Suppressor macrophage treated with lipopolysaccharide for 1 hour (primary cell): ENCODE data around the gene LUZP1.

ENCODE experiments used
- DNase-seq, 3 donors: peaks; one replicate each; pipeline ENCODE4 v3.0.0-alpha.2; 2020 to 2022

LUZP1 gene

DNA sequence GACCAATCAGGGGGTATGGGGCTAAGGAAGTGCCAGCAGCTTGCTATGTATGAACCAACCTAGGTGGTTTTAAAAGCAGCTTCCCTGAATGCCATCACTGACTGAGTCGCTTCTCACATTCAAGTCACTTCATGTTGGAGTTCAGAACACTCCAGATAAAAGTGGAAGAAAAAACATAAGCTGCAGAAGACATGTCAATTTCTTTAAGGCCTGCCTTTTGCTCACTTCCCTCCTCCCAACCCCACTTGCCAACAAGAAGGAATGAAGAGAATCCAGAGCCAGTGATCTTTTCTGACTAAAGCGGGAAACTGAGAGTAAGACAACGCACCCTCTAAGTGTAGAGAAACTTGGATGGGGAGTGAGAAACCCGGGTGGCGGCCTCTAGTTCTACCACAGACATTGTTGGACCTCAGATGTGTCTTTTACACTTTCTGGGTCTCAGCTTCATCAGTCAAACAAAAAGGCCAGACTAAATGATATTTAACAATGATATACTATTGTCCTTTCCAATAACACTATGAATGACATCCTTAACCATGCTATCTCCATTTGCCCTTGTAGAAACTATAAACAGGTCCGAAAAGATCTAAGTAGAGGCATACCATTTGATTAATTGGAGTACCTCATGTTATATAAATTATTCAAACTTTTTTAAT is 54.1 kb downstream of the LUZP1 start:
- peak in 2 of 3 donors; percentile 14 to 26 for DNase-seq

DNA sequence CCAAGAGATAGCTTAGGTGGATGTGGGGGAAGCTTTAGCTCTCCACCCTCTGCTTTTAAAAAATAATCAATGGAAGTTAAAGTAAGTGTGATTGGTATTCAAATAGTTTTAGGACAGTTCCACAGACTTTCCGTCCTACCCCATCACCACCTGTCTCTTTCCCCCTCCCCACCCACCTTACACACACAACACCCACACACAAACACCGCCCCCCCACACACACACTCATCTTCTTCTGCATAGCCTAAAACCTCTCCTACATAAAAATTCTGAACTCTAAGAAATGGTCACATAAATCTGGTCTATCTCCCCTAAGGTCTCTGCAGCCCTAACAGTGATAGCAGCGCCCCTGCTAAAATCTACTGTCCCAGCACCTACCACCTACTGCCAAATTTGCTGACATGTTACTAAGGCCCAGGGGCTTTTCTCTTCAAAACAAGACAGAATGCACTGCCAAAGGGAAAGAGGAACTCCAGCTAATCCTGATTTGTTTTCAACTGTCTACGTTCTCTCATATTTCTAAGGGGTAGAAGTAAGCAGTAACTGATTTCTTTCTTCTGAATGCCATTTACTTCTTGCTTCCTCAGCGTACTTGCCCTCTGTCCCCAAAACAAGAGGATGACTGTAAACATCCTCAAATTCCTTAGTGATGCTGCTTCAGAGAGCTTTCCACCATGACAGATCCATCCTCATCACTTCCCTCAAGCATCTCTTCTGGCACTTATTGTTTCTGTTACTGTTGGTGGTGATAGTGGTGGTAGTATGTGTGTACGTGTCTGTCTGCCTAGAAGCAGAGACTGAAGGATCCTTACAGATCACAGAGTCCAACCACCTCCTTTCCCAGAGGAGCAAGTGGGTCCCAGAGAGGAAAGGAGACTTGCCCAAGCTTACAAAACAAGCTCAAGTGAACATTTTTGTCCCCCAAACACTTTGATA is 56.8 kb downstream of the LUZP1 start:
- DNase-seq = peak; percentile 19 to 41 (median 22)

DNA sequence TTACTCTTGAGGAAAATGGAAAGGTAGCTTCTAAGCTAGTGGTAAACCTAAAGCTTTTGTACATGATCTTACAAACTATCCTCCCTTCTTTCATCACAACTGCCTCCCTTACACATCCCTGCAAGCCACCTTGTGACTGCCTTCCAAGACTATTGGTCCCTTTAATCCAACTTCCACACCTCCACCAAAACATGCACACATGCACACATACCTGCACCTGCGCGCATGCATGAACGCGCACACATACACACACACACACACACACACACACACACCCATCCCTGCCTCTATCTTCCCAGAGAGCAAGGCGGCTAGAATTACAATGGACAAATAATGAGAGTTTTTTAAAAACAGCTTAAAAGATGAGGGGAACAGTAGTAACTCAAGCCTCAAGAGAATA is 58.3 kb downstream of the LUZP1 start:
- DNase-seq = no peak

DNA sequence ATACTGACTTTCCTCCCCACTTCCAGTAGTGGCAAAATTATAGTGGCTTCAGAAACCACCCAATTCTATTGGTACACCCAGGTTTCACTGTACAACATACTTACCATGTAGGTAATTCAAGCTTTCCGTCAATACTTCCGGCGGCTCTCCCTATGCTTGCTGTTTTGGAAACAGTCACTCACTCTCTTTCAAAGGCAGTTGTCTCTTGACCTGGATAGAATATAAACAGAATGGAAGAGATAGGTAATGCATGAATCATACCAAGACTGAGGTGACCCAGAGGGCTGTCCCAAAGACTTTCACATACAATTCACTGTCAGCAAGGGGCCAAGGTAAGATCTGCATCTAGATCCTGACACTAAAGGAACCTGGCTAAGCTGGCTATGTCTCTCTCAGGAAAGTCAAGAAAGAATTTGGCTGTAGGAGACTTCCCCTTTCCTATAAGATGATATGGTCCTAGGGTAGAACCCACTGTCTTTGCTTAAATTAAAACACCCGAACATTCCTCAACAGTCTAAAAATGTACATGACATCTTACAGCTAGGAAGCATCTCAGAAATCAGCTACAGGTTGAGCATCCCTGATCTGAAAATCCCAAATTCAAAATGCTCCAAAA is 59.6 kb downstream of the LUZP1 start:
- DNase-seq = no peak

DNA sequence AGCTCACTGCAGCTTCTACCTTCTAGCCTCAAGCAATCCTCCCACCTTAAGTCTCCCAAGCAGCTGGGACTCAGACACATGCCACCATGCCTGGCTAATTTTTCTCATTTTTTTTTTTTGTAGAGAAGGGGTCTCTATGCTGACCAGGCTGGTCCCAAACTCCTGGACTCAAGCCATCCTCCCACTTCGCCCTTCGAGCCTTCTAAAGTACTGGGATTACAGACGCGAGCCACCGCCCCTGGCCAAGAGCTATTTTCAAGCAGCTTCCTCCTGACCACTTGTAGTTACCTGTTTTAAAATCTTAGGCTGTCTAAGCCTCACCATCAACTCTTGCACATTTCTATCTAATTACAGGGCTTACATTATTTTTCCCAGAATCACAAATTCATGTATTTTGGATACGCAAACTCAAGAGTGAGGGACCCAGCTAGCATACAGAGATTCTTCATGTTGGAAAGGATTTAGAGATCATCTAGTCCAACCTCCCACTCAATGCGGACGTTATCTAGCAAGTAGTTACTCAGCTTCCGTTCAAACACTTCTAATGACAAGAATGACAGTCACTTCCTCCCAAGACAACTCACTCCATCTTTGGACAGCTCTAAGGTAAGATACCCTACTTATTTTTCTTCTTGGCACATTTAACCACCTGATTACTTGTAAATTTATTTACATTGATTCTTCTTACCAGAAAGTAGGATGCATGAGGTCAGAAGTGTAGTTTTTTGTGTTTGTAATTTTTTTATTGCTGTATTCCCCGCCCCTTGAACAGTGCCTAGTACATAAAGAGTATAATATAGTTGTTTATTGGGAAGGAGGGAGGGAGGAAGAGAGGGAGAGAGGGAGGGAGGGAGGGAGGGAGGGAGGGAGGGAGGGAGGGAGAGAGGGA is 65.4 kb downstream of the LUZP1 start:
- DNase-seq = peak; percentile 70 to 83 (median 81)

DNA sequence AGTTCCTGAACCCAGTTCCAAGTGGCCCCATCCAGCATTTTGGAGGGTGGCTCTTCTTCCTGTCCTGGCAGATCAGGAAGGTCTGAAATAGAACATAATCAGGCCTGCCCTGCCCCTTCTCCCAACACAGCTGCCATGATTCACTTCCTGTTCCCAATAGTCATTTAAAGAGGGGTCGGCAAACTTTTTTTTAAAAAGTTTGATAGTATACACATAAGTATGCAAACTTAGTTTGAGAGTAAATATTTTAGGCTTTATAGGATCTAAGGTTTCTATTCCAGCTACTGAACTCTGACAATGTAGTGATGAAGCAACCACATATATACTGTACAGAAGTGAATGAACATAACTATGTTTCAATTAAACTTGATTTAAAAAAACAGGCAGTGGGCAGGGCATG is 66.4 kb downstream of the LUZP1 start:
- DNase-seq = peak; percentile 11 to 23 (median 21)

DNA sequence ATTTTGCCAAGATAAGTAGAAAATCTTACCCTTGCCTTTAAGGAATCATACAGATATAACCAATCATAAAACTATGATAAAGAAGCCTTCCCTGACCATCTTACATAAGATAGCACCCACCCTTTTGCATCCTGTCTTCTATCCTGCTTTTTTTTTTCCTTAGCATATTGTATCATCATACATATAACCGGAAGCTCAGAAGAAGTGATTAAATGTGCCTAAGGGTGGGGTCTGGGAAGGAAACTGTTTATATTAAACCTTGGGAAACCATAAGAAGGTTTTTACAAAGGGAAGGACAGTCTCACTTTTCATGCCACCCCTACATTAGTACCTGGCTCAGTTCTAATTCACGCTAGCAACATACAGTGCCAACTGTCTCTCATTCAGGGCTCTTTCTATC is 66.8 kb downstream of the LUZP1 start:
- no peak for DNase-seq

DNA sequence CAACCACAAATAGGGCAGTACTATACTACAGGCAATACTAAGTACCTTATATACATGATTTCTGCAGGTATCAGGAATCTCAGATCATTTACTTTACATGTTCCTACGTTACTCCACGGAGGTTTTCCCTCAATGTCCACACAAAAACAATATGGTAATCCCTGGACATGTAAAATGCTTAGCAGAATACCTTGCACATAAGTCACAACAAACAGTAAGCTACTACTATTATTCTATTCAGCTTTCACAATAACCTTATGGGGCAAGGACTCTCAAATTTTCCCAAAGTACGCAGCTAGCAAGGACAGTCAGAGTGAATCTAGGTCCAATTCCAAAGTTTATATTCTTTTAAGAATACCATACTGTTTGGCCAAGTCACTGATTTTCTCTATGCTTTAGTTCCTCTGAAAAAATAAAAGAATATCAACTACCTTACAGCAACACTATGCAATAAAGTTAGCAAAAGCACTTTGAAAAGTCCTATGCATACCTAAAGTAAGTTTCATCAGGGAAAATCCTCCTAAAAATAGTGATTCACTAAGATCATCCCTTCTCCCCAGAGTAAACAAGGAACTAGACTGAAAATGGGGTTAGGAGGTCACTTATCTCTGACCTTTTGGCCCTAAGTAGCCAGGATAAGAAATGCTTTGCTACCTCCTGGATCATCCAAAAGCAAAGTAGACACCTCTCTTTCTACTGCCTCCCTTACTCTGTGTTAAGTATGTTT is 67.4 kb downstream of the LUZP1 start:
- peak; percentile 27 to 61 (median 50) for DNase-seq

DNA sequence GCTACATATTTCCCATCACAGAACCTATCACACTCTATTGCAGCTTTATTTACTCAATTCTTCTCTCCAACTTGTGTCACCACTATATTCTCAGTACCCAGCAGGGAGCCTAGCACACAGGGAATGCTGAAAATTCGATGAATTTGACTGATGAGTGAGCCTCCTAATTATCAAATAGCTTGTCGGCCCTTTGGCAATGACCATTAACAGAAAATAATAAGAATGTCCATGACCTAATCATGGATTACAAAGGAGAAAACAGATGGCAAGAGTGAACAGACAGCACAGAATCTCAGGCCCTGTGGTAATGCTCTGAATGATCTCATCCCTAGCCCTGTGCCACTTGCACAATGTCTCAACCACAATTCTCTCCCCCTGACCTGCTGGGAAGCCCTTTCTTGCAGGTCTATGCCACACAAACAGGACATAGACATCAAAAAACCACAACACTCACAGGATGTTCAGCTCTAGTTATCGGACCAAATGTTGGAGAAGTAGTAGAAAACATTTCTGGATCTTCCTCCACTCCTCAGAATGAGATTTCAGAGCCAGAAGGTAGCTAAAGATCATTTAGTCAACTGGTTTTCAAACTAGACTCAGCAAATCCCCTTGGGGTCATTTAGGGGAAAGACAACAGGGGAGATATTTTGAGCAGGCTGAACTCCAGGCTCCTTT is 68.4 kb downstream of the LUZP1 start:
- DNase-seq = peak; percentile 84 to 89 (median 89)

DNA sequence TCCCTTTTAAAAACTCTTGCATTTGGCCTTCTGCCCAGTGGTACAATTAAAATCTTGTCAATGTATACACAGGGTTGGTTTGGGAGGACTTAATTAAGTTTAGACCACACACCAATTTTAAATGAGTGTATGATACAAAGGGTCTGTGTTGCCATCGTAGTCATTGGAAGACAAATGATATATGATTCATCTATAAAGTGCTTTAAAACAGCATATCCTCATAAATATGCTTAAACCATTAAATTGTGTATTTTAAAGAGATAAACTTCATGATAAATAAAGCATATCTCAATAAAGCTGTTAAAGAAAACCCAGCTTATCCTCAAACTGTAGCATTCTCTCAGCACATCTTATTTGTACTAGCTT is 69.5 kb downstream of the LUZP1 start:
- no peak for DNase-seq

DNA sequence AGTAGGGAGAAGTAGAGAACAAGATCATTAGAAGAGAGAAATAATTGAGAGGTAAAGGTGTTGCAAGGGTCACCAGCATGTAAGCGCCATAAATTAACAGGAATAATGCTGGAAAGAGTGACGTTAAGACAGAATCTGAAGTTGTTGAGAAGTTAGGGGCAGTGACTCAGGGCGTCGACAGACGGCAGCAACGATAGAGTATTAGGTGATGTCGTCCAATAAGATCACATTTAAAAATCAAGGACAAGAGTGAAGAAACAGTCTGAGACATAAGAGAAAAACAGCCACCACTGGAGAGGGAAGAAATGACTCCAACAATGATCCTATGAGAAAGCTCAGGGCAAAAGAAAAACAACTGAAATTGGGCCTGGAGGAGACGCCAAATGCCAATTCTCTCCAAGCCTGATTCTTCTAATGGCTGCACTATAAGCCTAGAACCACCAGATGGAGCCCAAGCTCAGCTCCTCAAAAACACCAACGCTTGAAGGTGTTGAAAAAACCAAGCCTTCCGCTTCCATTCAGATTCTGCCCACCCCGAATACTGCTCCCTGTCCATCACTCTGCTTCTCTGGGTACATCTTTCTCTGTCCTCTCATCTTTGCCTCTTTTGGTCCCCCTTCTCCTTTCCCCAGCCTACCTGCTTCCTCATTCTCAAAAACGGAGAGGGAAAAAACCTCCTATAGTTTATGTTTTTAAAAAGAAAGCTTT is 70.0 kb downstream of the LUZP1 start:
- DNase-seq = peak; percentile 76 to 83 (median 76)

DNA sequence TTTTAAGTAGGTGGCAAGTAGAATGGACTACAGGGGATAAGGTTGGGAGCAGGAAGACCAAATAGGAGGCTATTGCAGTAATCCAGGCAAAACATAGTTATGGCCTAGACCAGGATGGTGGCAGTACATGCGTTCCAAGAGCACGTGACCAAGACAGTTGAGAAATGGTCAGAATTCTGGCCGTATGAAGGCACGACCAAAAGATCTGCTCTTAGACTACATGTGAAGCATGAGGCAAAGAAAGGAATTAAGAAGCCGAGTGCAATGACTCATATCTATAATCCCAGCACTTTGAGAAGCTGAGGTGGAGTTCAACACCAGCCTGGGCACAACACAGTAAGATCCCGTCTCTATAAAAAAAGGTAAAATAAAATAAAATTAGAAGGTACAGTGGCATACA is 71.3 kb downstream of the LUZP1 start:
- DNase-seq = no peak

DNA sequence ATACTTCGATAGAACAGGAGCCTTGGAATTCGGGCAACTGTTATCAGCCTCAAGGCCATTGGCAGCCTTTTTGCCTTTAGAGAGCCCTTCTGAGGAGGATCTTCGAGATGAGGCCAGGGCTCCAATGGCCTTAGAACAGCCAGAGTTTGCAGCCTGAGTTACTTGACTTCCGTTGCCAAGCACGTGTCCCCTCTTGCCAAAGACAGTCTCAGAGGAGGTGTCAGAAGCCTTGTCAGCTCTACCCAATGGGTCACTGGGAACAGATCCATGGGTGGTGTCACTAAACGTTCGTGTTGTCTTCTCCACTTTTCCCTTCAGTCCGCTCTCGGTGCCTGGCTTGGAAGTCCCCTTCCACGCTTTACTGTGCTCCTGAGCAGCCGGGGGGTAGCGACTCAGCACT is 76.2 kb downstream of the LUZP1 start:
- no peak for DNase-seq

DNA sequence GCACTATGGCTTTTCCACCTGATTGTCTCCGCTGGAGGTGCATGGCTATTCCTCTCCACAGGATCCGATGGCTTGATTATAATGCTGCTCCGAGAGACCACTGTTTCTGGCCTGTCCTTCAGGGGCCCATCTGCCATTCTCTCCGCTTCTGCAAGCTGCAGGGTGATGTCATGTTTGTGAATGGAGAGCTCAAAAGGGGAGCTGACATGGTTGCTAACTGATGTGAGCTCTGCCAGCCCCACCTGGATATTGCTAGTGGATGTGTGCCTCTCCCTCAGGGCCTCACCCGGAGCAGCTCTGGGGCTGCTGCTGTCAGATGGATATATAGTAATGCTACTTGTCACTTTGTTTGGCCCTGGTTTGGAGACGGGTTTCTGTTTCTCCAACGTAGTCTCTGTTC is 77.1 kb downstream of the LUZP1 start:
- DNase-seq = no peak

DNA sequence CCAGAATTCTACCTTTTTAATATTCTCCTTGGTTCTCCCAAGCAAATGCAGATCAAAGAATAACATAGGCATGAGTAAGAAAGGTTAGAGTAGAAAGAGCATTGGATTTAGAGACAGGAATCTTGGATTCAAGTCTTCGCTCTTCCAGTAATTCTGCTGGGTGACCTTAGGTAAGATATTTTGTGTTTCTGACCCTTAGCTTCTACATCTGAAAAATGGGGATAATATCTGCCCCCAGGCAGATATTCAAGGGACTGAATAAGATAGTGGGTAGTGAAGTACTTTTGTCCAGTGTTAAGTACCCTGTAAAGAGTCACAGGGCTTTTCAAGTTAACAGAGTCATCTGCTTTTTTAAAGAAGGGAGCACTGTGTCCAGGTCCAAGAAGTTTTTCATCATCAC is 78.6 kb downstream of the LUZP1 start:
- no peak for DNase-seq

DNA sequence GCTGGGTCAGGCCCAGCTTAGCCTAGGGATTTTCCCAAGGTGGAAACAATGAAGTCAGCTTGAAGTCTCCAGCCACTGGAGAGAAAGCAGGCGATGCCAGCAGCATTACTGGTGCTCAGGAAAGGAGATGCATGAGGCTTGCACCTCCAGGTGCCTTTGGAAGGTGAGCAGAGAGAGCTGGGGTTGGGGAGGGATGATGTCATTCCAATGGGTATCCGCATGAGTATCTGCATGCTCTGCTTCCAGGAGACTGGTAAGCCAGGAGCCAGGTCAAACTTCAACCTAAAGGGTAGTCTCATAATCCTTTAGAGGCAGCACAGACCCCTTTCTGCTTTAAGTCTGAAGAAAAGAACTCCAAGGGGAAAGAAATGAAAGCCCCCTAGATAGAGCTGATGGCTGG is 80.6 kb downstream of the LUZP1 start:
- DNase-seq = no peak

DNA sequence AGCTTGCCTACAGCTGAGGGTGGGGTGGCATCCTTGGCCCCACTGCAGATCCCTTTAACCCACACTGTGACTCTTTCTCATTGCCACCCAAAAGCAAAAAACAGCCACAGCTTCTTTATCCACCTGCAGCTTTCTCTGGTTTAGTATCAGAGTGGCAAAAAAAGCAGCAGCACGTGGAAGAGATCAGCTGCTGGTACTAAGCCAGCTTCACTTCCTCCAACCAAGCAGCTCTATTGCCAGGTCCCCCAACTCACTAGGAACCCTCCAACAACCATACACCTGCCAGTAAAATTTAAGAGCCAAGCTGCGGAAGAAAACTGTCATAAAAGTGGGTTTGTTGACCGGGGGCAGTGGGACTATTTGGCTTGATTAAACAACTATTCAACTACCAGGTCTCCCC is 83.0 kb downstream of the LUZP1 start:
- DNase-seq = no peak

DNA sequence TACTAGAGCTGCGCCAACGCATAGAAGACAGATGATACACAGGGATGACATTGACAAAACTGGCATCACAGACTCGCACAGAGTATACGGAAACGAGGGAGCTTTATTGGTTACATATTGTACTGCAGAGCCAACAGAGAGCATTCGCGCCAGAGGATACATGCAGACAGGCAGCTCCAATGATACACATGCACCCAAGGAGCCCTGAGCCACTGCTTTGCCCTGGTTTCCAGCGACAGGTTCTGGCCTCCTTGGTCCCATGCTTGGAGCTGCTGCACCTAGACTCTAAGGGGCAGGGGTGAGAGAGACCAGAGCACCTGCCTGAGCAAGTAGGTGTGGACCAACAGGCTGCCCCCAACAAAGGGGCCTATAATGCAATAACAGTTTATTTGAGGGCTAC is 83.8 kb downstream of the LUZP1 start:
- no peak for DNase-seq

DNA sequence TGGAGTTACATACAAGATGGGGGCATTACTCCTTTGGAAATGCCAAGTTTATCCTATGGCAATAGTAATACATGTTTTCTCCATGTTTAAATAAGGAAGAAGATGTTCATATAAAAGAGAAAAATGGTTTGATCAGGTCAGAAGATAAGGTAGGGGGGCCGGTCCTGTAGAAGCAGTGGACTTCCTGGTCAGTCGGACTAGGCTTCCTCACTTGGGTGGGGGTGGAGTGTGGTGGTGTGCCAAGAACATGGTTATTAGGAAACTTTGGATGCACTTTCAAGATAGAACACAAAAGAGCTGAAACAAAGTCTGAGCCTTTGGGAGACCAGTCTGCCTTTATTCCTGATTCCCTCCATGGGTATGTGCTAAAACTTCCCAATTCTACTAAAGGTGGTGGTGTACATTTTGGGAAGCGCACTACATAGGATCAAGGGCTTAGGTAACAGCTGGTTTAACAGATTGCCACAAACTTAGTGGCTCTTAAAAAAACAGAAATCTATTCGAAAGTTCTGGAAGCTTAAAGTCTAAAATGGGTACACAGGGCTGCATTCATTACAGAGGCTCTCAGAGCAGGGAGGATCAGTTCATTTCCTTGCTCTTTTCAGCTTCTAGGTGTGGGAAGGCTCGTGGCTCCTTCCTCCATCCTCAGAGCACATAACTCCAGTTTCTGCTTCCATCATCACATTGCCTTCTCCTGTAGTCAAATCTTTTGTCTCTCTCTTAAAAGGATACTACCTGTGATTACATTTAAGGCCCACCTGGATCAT is 84.8 kb downstream of the LUZP1 start:
- DNase-seq = no peak

DNA sequence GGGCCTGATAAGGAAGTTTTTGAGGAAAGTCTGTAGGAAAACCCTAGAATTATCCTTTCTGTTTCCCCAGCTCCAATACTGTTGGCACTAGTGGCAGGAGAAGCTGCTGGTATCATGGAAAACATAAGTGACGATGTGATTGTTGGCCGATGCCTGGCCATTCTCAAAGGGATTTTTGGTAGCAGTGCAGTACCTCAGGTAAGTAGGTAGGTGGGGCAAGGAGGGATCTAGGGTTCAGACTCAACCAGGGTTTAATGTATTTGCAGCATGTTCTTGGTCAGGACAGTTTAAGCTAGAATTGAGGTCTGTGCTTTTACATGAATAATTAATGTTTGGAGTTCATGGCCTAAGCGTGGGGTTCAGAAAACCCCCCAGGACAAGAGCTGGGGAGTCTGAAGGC is 87.3 kb downstream of the LUZP1 start:
- DNase-seq = no peak
